ENCODE measurements around the gene TNRC6C. TPM values are rescaled to one million over a fixed set of nuclear protein-coding genes. Genes with fewer than 3 reads are reported as not detected.
"Not testable (repeated sequence)": the region's sequence is repeated elsewhere in the genome, so short reads cannot be mapped to it uniquely, and the experiment has no call there.

The TNRC6C gene
- total RNA-seq, 4 donors from 2014 or later: 5.3 to 15.4 (median 6.8) TPM

DNA sequence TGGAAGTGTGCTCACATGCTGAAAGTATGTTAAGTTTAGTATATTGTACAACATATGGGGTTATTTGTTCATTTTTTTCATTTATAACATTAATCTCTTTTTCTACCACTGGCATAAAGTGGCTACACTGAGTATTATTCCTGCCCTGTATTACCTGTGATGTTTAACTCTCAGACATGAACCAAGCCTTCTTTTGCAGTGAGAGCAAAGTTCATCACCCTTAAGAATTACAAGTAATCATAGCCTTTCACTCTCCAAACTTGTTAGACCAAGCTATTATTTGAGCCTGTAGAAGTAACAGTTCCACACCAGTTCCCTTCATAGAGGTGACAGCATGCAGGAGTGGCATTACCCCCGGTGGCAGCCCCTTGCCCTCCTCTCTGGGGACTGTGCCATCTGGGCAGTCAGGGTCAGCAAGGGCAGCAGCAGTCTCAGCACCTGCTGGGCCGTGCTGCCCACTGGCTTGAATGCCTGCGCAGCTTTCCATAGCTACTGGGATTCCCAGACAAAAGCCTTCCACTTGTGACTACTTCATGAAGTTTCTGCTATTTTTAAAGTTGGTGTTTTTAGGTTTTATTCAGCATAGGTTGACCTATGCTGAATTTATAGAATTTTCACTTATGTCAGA, 98.7 kb downstream of the TNRC6C start:
- intact Hi-C loops (cut with DNase I; ENCODE audit: low total_unique reads): no loop called here
- 83 to 96% methylated on average over 3 of the region's 3 CpGs for WGBS, 2 donors
- DNase-seq (ENCODE audit: low spot score in 2 of 2): no peak
- TF ChIP-seq, protein P1, sequence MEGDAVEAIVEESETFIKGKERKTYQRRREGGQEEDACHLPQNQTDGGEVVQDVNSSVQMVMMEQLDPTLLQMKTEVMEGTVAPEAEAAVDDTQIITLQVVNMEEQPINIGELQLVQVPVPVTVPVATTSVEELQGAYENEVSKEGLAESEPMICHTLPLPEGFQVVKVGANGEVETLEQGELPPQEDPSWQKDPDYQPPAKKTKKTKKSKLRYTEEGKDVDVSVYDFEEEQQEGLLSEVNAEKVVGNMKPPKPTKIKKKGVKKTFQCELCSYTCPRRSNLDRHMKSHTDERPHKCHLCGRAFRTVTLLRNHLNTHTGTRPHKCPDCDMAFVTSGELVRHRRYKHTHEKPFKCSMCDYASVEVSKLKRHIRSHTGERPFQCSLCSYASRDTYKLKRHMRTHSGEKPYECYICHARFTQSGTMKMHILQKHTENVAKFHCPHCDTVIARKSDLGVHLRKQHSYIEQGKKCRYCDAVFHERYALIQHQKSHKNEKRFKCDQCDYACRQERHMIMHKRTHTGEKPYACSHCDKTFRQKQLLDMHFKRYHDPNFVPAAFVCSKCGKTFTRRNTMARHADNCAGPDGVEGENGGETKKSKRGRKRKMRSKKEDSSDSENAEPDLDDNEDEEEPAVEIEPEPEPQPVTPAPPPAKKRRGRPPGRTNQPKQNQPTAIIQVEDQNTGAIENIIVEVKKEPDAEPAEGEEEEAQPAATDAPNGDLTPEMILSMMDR (IDR thresholded peaks at IDR 0.05): no peak
- TF ChIP-seq POLR2A (IDR thresholded peaks at IDR 0.05): no peak
- H3K4me3 ChIP-seq (ENCODE audit: low read depth, poor library complexity, severe bottlenecking): no peak overlapping the region

GRCh38 chr17:78058001-78058400, 99.5 kb downstream of the TNRC6C start:
- WGBS, 2 donors: 78 to 84% methylated on average over 6 of the region's 6 CpGs
- intact Hi-C loops (cut with DNase I; ENCODE audit: low total_unique reads): no loop called here
- no peak for DNase-seq (ENCODE audit: low spot score in 2 of 2)
- TF ChIP-seq, protein P1 (IDR thresholded peaks at IDR 0.05): no peak
- no peak for TF ChIP-seq POLR2A (IDR thresholded peaks at IDR 0.05)
- no peak overlapping the region for H3K4me3 ChIP-seq (ENCODE audit: low read depth, poor library complexity, severe bottlenecking)

DNA sequence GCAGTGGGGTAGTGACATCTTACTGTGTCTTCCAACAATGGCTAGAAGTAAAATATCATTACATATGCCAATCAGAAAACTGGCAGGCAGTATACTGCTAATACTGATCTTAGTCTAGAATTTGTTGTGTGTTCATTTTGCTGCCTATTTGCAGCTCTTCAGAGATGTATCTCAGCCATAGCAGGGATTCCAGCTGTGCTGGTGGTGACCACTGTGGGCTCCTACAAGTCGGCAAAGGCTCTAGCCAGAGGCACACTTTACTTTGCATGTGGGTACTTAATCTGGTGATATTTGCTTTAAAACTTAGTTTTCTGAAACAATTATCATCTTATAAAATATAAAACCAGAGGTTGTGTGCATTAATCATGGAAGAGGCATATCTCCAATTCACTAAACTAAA, 100.1 kb downstream of the TNRC6C start:
- intact Hi-C loops (cut with DNase I; ENCODE audit: low total_unique reads): no loop called here
- TF ChIP-seq POLR2A (IDR thresholded peaks at IDR 0.05): no peak
- DNase-seq (ENCODE audit: low spot score in 2 of 2): no peak
- 88 to 95% methylated on average over 1 of the region's 1 CpG for WGBS, 2 donors
- no peak overlapping the region for H3K4me3 ChIP-seq (ENCODE audit: low read depth, poor library complexity, severe bottlenecking)

GRCh38 chr17:78062596-78062995, 104.1 kb downstream of the TNRC6C start:
- DNase-seq (ENCODE audit: low spot score in 2 of 2): no peak
- TF ChIP-seq, protein P1 (IDR thresholded peaks at IDR 0.05): no peak
- no peak for TF ChIP-seq POLR2A (IDR thresholded peaks at IDR 0.05)
- intact Hi-C loops (cut with DNase I; ENCODE audit: low total_unique reads): no loop called here
- 90 to 100% methylated on average over 2 of the region's 2 CpGs for WGBS, 2 donors
- H3K4me3 ChIP-seq (ENCODE audit: low read depth, poor library complexity, severe bottlenecking): no peak overlapping the region

GRCh38 chr17:78063489-78063888, 105.0 kb downstream of the TNRC6C start:
- intact Hi-C loops (cut with DNase I; ENCODE audit: low total_unique reads): no loop called here
- TF ChIP-seq, protein P1 (IDR thresholded peaks at IDR 0.05): no peak
- no peak for TF ChIP-seq POLR2A (IDR thresholded peaks at IDR 0.05)
- no peak for DNase-seq (ENCODE audit: low spot score in 2 of 2)
- H3K4me3 ChIP-seq (ENCODE audit: low read depth, poor library complexity, severe bottlenecking): no peak overlapping the region

DNA sequence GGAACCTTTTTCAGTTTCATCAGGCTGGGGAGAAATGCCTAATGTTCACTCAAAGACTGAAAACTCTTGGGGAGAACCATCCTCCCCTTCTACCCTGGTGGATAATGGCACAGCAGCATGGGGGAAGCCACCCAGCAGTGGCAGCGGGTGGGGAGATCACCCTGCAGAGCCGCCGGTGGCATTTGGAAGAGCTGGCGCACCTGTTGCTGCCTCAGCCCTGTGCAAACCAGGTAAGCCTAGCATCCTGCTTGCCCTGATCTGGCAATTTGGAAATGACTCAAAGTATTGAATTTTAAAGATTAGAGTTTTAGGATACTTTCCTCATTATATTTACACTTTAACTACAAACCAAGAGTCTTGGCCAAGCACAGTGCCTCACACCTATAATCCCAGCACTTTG, 106.2 kb downstream of the TNRC6C start:
- 96% methylated on average over 4 of the region's 4 CpGs for WGBS, 2 donors
- no peak overlapping the region for H3K4me3 ChIP-seq (ENCODE audit: low read depth, poor library complexity, severe bottlenecking)
- intact Hi-C loops (cut with DNase I; ENCODE audit: low total_unique reads): no loop called here
- TF ChIP-seq POLR2A (IDR thresholded peaks at IDR 0.05): no peak
- TF ChIP-seq, protein P1 (IDR thresholded peaks at IDR 0.05): no peak
- no peak for DNase-seq (ENCODE audit: low spot score in 2 of 2)

- DNase-seq (ENCODE audit: low spot score in 2 of 2); intact Hi-C loops (cut with DNase I; ENCODE audit: low total_unique reads); H3K4me3 ChIP-seq (ENCODE audit: low read depth, poor library complexity, severe bottlenecking): not testable (repeated sequence)
- WGBS, 2 donors: 96 to 98% methylated on average over 4 of the region's 4 CpGs
These were observed 108.5 kb downstream of the TNRC6C start for GRCh38 chr17:78066976-78067375.

Data from lower leg skin (tissue), 4 donors.